H1 (cell line): ENCODE results near the gene STAG1. TPM values are rescaled to one million over a fixed set of nuclear protein-coding genes. Genes with fewer than 3 reads are reported as not detected.

Source experiments
- CTCF ChIA-PET: fragments of 300-600 bp; sonication (Branson Sonifier 250); formaldehyde crosslinking; loops from one replicate; lab custom pipeline; 2021; ENCODE audit not compliant: partially characterized antibody; lab: Charles Lee
- POLR2A ChIA-PET: fragments of 300-600 bp; sonication (Branson Sonifier 250); formaldehyde crosslinking; loops from one replicate; lab custom pipeline; 2021; ENCODE audit warnings: inconsistent platforms; ENCODE audit not compliant: partially characterized antibody; lab: Charles Lee
- DNase-seq, 2 experiments: peaks; one replicate each; pipeline versions ENCODE4 v3.0.0 to v3.0.0-alpha.2; 2010 to 2022; ENCODE audit warnings: low spot score in 2 of 2, low read depth in 1 of 2, mixed read lengths in 1 of 2
- FAIRE-seq: peaks from 2 replicates; lab custom pipeline; 2011; peaks lifted over from hg19 to GRCh38; lab: Jason Lieb, UNC
- H2AFZ ChIP-seq: 2 replicates; pipeline ENCODE4 v1.8.1; 2012; ENCODE audit warnings: low read length, inconsistent platforms
- H2AK5ac ChIP-seq: 2 replicates; pipeline ENCODE4 v1.6.1; 2013; ENCODE audit warnings: low read depth, low read length
- H2BK120ac ChIP-seq: replicated peaks from 2 replicates; pipeline ENCODE3; 2013; ENCODE audit warnings: low read depth, low read length, inconsistent platforms
- H2BK12ac ChIP-seq: 2 replicates; pipeline ENCODE4 v1.6.1; 2013; ENCODE audit warnings: low read depth, low read length
- H2BK15ac ChIP-seq: 2 replicates; pipeline ENCODE4 v1.6.1; 2013; ENCODE audit warnings: low read length
- H2BK20ac ChIP-seq: 2 replicates; pipeline ENCODE4 v1.6.1; 2013; ENCODE audit warnings: low read length
- H2BK5ac ChIP-seq: 2 replicates; pipeline ENCODE4 v1.6.1; 2013; ENCODE audit warnings: low read depth, low read length
- H3K14ac ChIP-seq: 2 replicates; pipeline ENCODE4 v1.6.1; 2013; ENCODE audit warnings: inconsistent platforms; ENCODE audit not compliant: insufficient read length
- H3K18ac ChIP-seq: 2 replicates; pipeline ENCODE4 v1.6.1; 2013; ENCODE audit warnings: low read length; ENCODE audit errors: extremely low read depth
- H3K23ac ChIP-seq: 2 replicates; pipeline ENCODE4 v1.6.1; 2013; ENCODE audit warnings: inconsistent platforms; ENCODE audit not compliant: insufficient read length
- H3K23me2 ChIP-seq: 2 replicates; pipeline ENCODE4 v1.6.1; 2013; ENCODE audit warnings: low read depth, low read length
- H3K27ac ChIP-seq: 2 replicates; pipeline ENCODE4 v1.6.1; 2011; ENCODE audit warnings: low read depth, low read length, inconsistent platforms
- H3K27me3 ChIP-seq, 4 experiments: replicated peaks in 1 of 4; 1 replicate in 1 of 4; 2 replicates in 3 of 4; pipeline versions ENCODE4 v1.6.1 to v1.8.1; 2011 to 2013; ENCODE audit warnings: low read length in 3 of 4, mild to moderate bottlenecking in 3 of 4, inconsistent platforms in 2 of 4, mixed read lengths in 2 of 4, moderate library complexity in 1 of 4; ENCODE audit not compliant: control insufficient read depth in 3 of 4, insufficient read depth in 3 of 4; ENCODE audit errors: extremely low read depth in 1 of 4
- H3K36me3 ChIP-seq, 4 experiments: 2 replicates each; pipeline versions ENCODE4 v1.6.1 to v1.8.1; 2011 to 2013; ENCODE audit warnings: mild to moderate bottlenecking in 4 of 4, low read length in 3 of 4, moderate library complexity in 2 of 4, control low read depth in 1 of 4, inconsistent platforms in 1 of 4; ENCODE audit not compliant: insufficient read depth in 4 of 4, control insufficient read depth in 2 of 4
- H3K4ac ChIP-seq: replicated peaks from 2 replicates; pipeline ENCODE3; 2013; ENCODE audit warnings: low read length, low read depth, mixed read lengths, inconsistent platforms; ENCODE audit not compliant: insufficient read length
- H3K4me1 ChIP-seq, 4 experiments: replicated peaks in 1 of 4; 1 replicate in 1 of 4; 2 replicates in 3 of 4; pipeline versions ENCODE4 v1.6.1 to v1.8.1; 2011 to 2013; ENCODE audit warnings: low read length in 3 of 4, inconsistent platforms in 2 of 4, mixed read lengths in 1 of 4; ENCODE audit not compliant: insufficient read depth in 4 of 4, control insufficient read depth in 3 of 4
- H3K4me2 ChIP-seq, 2 experiments: 2 replicates each; pipeline versions ENCODE4 v1.6.1 to v1.8.1; 2011 to 2013; ENCODE audit warnings: low read depth in 2 of 2, low read length in 2 of 2, control low read depth in 1 of 2, inconsistent platforms in 1 of 2, mild to moderate bottlenecking in 1 of 2; ENCODE audit not compliant: insufficient read depth in 1 of 2
- H3K4me3 ChIP-seq, 4 experiments: fragments of 200-600, 300-600 bp in 1 of 4; sonication (generic), shearing (Covaris generic), sonication (Bioruptor Twin) in 1 of 4; 2 replicates each; pipeline versions ENCODE4 v1.5.1 to v1.8.1; 2011 to 2016; ENCODE audit warnings: low read length in 4 of 4, low read depth in 3 of 4, control low read depth in 2 of 4, inconsistent platforms in 2 of 4, mild to moderate bottlenecking in 2 of 4, mixed read lengths in 1 of 4, moderate library complexity in 1 of 4; ENCODE audit not compliant: insufficient read depth in 2 of 4; ENCODE audit errors: extremely low read depth in 1 of 4
- H3K56ac ChIP-seq: replicated peaks from 2 replicates; pipeline ENCODE3; 2013; ENCODE audit warnings: low read depth, mild to moderate bottlenecking, mixed read lengths, low read length, inconsistent platforms; ENCODE audit not compliant: insufficient read length
- H3K79me1 ChIP-seq: 2 replicates; pipeline ENCODE4 v1.6.1; 2013; ENCODE audit warnings: low read depth, low read length, control low read depth
- H3K79me2 ChIP-seq, 2 experiments: 2 replicates each; pipeline versions ENCODE4 v1.6.1 to v1.8.1; 2012 to 2013; ENCODE audit warnings: low read length in 2 of 2, mild to moderate bottlenecking in 2 of 2, inconsistent platforms in 1 of 2; ENCODE audit not compliant: insufficient read depth in 2 of 2, control insufficient read depth in 1 of 2
- H3K9ac ChIP-seq, 4 experiments: replicated peaks in 1 of 4; 1 replicate in 1 of 4; 2 replicates in 3 of 4; pipeline versions ENCODE4 v1.6.1 to v1.8.1; 2011 to 2013; ENCODE audit warnings: low read depth in 3 of 4, low read length in 3 of 4, control low read depth in 2 of 4, mild to moderate bottlenecking in 2 of 4, moderate library complexity in 2 of 4, inconsistent platforms in 1 of 4; ENCODE audit errors: extremely low read depth in 1 of 4
- H3K9me3 ChIP-seq, 2 experiments: 2 replicates each; pipeline versions ENCODE4 v1.6.1 to v1.8.1; 2012 to 2013; ENCODE audit warnings: mild to moderate bottlenecking in 2 of 2, moderate library complexity in 2 of 2, control low read depth in 1 of 2, inconsistent platforms in 1 of 2, low read depth in 1 of 2, low read length in 1 of 2, mixed read lengths in 1 of 2; ENCODE audit not compliant: insufficient read depth in 2 of 2
- H4K20me1 ChIP-seq, 2 experiments: replicated peaks in 1 of 2; 2 replicates each; pipeline versions ENCODE3 to v1.8.1; 2011 to 2013; ENCODE audit warnings: inconsistent platforms in 2 of 2, low read length in 2 of 2, mild to moderate bottlenecking in 1 of 2; ENCODE audit not compliant: insufficient read depth in 2 of 2, control insufficient read depth in 1 of 2
- H4K5ac ChIP-seq: 2 replicates; pipeline ENCODE4 v1.6.1; 2013; ENCODE audit warnings: low read length, low read depth, mixed read lengths, inconsistent platforms; ENCODE audit not compliant: insufficient read length
- H4K8ac ChIP-seq: 2 replicates; pipeline ENCODE4 v1.8.0; 2013; ENCODE audit warnings: mild to moderate bottlenecking, moderate library complexity, low read length, inconsistent platforms; ENCODE audit not compliant: insufficient read depth; ENCODE audit errors: extremely low read depth
- H4K91ac ChIP-seq: replicated peaks from 2 replicates; pipeline ENCODE3; 2013; ENCODE audit warnings: low read length, mixed read lengths, inconsistent platforms; ENCODE audit not compliant: insufficient read length
- CBX5 ChIP-seq: fragments of 300-800, 300-1000 bp; sonication (generic); IDR thresholded peaks from 2 replicates; pipeline ENCODE4 v1.7.1; 2016; ENCODE audit warnings: antibody characterized with exemption, low read length, low read depth
- CEBPB ChIP-seq: IDR thresholded peaks from 2 replicates; pipeline ENCODE4 v1.6.1; 2012; ENCODE audit warnings: low read depth, low read length
- HDAC2 ChIP-seq, 2 experiments: fragments of 300-600 bp in 1 of 2; sonication (generic) in 1 of 2; IDR thresholded peaks; 2 replicates each; pipeline ENCODE4 v1.6.1; 2011 to 2012; ENCODE audit warnings: low read depth in 2 of 2, low read length in 2 of 2, mild to moderate bottlenecking in 2 of 2, moderate library complexity in 2 of 2, borderline replicate concordance in 1 of 2, inconsistent platforms in 1 of 2
- JUND ChIP-seq: IDR thresholded peaks from 2 replicates; pipeline ENCODE4 v1.6.1; 2011; ENCODE audit warnings: mild to moderate bottlenecking, improper control_type of control experiment, low read length
- KDM1A ChIP-seq: fragments of 200-600, 300-600 bp; sonication (generic); IDR thresholded peaks from 2 replicates; pipeline ENCODE4 v1.7.1; 2016; ENCODE audit warnings: mild to moderate bottlenecking, low read length, borderline replicate concordance
- KDM4A ChIP-seq: IDR thresholded peaks from one replicate; pipeline ENCODE4 v1.7.1; 2012; ENCODE audit warnings: low read depth, mild to moderate bottlenecking, moderate library complexity, low read length, inconsistent platforms; ENCODE audit not compliant: severe bottlenecking
- MAFK ChIP-seq: IDR thresholded peaks from 2 replicates; pipeline ENCODE4 v1.6.1; 2012; ENCODE audit warnings: low read depth, mild to moderate bottlenecking, improper control_type of control experiment, low read length
- SIX5 ChIP-seq: IDR thresholded peaks from 2 replicates; pipeline ENCODE4 v1.6.1; 2011; ENCODE audit warnings: mild to moderate bottlenecking, low read depth, low read length
- SP1 ChIP-seq: IDR thresholded peaks from 2 replicates; pipeline ENCODE4 v1.6.1; 2011; ENCODE audit warnings: low read depth, low read length
- SP2 ChIP-seq: IDR thresholded peaks from 2 replicates; pipeline ENCODE4 v1.6.1; 2012; ENCODE audit warnings: mild to moderate bottlenecking, low read length, inconsistent platforms
- SP4 ChIP-seq: IDR thresholded peaks from 2 replicates; pipeline ENCODE4 v1.6.1; 2012; ENCODE audit warnings: low read length, inconsistent platforms
- SRF ChIP-seq: IDR thresholded peaks from 2 replicates; pipeline ENCODE4 v1.6.1; 2011; ENCODE audit warnings: mild to moderate bottlenecking, low read depth, low read length, moderate library complexity
- YY1 ChIP-seq: IDR thresholded peaks from 2 replicates; pipeline ENCODE4 v1.6.1; 2011; ENCODE audit warnings: low read depth, mild to moderate bottlenecking, low read length
- WGBS, 2 experiments: shearing (Covaris generic) in 1 of 2; methylation state at CpG; one replicate each; pipeline versions ENCODE4 v1.1.6 to v1.1.7; 2013 to 2015; ENCODE audit warnings: low lambda C conversion rate in 2 of 2, mixed read lengths in 2 of 2, inconsistent platforms in 1 of 2, low coverage in 1 of 2, missing lambda C conversion rate in 1 of 2; ENCODE audit not compliant: insufficient replicate concordance in 2 of 2, insufficient coverage in 1 of 2, insufficient read length in 1 of 2; ENCODE audit errors: extremely low coverage in 1 of 2, missing lambda C conversion rate in 1 of 2; 5-methylcytosine and 5-hydroxymethylcytosine counted together
- polyA plus RNA-seq, 7 experiments: library from polyadenylated mRNA; depleted of rRNA in 3 of 7; stranded (reverse) in 5 of 7; unstranded in 2 of 7; fragments of >200 nt in 5 of 7; fragments of 200-250 nt in 2 of 7; gene quantifications; 1 replicate in 5 of 7; 2 replicates in 1 of 7; 4 replicates in 1 of 7; pipeline versions ENCODE4 v1.2.1 to v1.2.3, GENCODE V29; 2011 to 2013; ENCODE audit warnings: missing spikeins in 2 of 7, mixed read lengths in 2 of 7
- total RNA-seq: library from RNA; stranded (reverse); fragmentation: NEBNext Ultra II Directional; extraction: Animal tissue kit (Norgen Biotek cat#: 25700); gene quantifications from 2 replicates; pipeline ENCODE4 v1.2.1, GENCODE V29; 2021
- TF ChIP-seq, protein P1 (sequence below): IDR thresholded peaks from 2 replicates; pipeline ENCODE4 v1.6.1; 2011; ENCODE audit warnings: low read length, improper control_type of control experiment

Gene STAG1
- total and polyA plus RNA-seq, 2 of the 8 experiments (the other 6 are each of a cell fraction or from before 2014, with no cell fraction given) = 4.6 to 23.4 TPM

GRCh38 chr3:136634821-136635220, 117.4 kb downstream of the STAG1 start:
- CTCF ChIA-PET = interaction anchor here (2.2 kb wide), 1 partner anchor 379 kb away, joined by 5 read pairs; no protein-coding TSS in a partner anchor
- TF ChIP-seq, protein P1, sequence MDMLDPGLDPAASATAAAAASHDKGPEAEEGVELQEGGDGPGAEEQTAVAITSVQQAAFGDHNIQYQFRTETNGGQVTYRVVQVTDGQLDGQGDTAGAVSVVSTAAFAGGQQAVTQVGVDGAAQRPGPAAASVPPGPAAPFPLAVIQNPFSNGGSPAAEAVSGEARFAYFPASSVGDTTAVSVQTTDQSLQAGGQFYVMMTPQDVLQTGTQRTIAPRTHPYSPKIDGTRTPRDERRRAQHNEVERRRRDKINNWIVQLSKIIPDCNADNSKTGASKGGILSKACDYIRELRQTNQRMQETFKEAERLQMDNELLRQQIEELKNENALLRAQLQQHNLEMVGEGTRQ = no peak
- TF ChIP-seq SRF = no peak
- TF ChIP-seq MAFK = no peak
- no peak for TF ChIP-seq HDAC2 (IDR thresholded peaks at IDR 0.05; ENCODE audit: borderline replicate concordance in 1 of 2, low read depth in 2 of 2, low read length in 2 of 2)
- TF ChIP-seq CBX5 = no peak
- no peak for TF ChIP-seq SP4
- TF ChIP-seq SP1 = no peak
- TF ChIP-seq SIX5 = no peak
- TF ChIP-seq YY1 = no peak
- no peak for TF ChIP-seq JUND
- no peak for TF ChIP-seq KDM4A
- TF ChIP-seq SP2 = no peak
- no peak for TF ChIP-seq KDM1A
- TF ChIP-seq CEBPB = no peak

More at GRCh38 chr3:136634821-136635220, 117.4 kb downstream of the STAG1 start:
- H3K18ac ChIP-seq = no peak overlapping the region
- no peak overlapping the region for H3K23ac ChIP-seq
- H2AK5ac ChIP-seq = no peak overlapping the region
- H4K91ac ChIP-seq = no peak overlapping the region
- H4K20me1 ChIP-seq = peaks cover 0 to 3% of the 10 kb centered on the region in 2 experiments
- H3K4ac ChIP-seq = no peak overlapping the region
- no peak overlapping the region for H3K27ac ChIP-seq
- H3K56ac ChIP-seq = no peak overlapping the region
- DNase-seq = no peak
- H2BK15ac ChIP-seq = no peak overlapping the region
- no peak overlapping the region for H2BK5ac ChIP-seq
- H3K36me3 ChIP-seq = no peaks in the 10 kb centered on the region
- no peak overlapping the region for H4K8ac ChIP-seq
- H2BK20ac ChIP-seq = no peak overlapping the region
- no peak overlapping the region for H2AFZ ChIP-seq
- no peak overlapping the region for H3K14ac ChIP-seq
- peaks cover 0 to 3% (median 0%) of the 10 kb centered on the region in 4 experiments; a peak in 4 of 7 replicates for H3K4me1 ChIP-seq
- H3K79me1 ChIP-seq = no peaks in the 10 kb centered on the region
- H3K9ac ChIP-seq = no peak overlapping the region
- H2BK12ac ChIP-seq = no peak overlapping the region
- no peaks in the 10 kb centered on the region for H3K9me3 ChIP-seq
- no peak for FAIRE-seq
- no peaks in the 10 kb centered on the region for H3K27me3 ChIP-seq
- POLR2A ChIA-PET = interaction anchor here (0.6 kb wide), 2 partner anchors 13 to 37 kb away, joined by 3 read pairs; no protein-coding TSS in a partner anchor
- no peak overlapping the region for H3K4me3 ChIP-seq
- H3K79me2 ChIP-seq = peaks cover 0 to 67% of the 10 kb centered on the region in 2 experiments; a peak in 2 of 4 replicates
- H4K5ac ChIP-seq = no peak overlapping the region
- H2BK120ac ChIP-seq = no peak overlapping the region
- no peaks in the 10 kb centered on the region for H3K23me2 ChIP-seq
- H3K4me2 ChIP-seq = no peak overlapping the region
- WGBS, 2 experiments = 87% methylated on average over 4 of the region's 4 CpGs; no CpG with 5 or more reads in 1 of the 2 experiments
